ENCODE results near the gene ATXN1. TPM values are rescaled to one million over a fixed set of nuclear protein-coding genes. Genes with fewer than 3 reads are reported as not detected.

Gene ATXN1
- total and polyA plus RNA-seq, 2 of the 8 experiments (the other 6 are each of a cell fraction or from before 2014, with no cell fraction given) = 1.6 to 4.0 TPM

- Histone ChIP-seq H3K79me2 (ENCODE audit: control insufficient read depth in 1 of 2, insufficient read depth in 2 of 2, low read length in 2 of 2) (no peaks in the 10 kb centered on the region), H2BK5ac (ENCODE audit: low read depth, low read length) (no peak overlapping the region), H3K9ac (replicated peaks in 1 of 4; ENCODE audit: extremely low read depth in 1 of 4, low read depth in 3 of 4, low read length in 3 of 4) (no peak overlapping the region), H3K4me2 (ENCODE audit: insufficient read depth in 1 of 2, low read depth in 2 of 2, low read length in 2 of 2) (no peak overlapping the region), H2BK15ac (ENCODE audit: low read length) (no peak overlapping the region), H3K56ac (replicated peaks; ENCODE audit: insufficient read length, low read depth, low read length) (no peak overlapping the region), H3K27me3 (replicated peaks in 1 of 4; ENCODE audit: control insufficient read depth in 3 of 4, extremely low read depth in 1 of 4, insufficient read depth in 3 of 4, low read length in 3 of 4) (no peaks in the 10 kb centered on the region), H3K79me1 (ENCODE audit: low read depth, low read length) (no peaks in the 10 kb centered on the region), H4K91ac (replicated peaks; ENCODE audit: insufficient read length, low read length) (no peak overlapping the region), H3K23me2 (ENCODE audit: low read depth, low read length) (no peaks in the 10 kb centered on the region), H4K5ac (ENCODE audit: insufficient read length, low read depth, low read length) (no peak overlapping the region), H3K9me3 (ENCODE audit: insufficient read depth in 2 of 2, low read depth in 1 of 2, low read length in 1 of 2) (no peaks in the 10 kb centered on the region), H4K20me1 (replicated peaks in 1 of 2; ENCODE audit: control insufficient read depth in 1 of 2, insufficient read depth in 2 of 2, low read length in 2 of 2) (no peaks in the 10 kb centered on the region), H3K36me3 (ENCODE audit: control insufficient read depth in 2 of 4, insufficient read depth in 4 of 4, low read length in 3 of 4) (no peaks in the 10 kb centered on the region), H3K27ac (ENCODE audit: low read depth, low read length) (no peak overlapping the region), H2BK12ac (ENCODE audit: low read depth, low read length) (no peak overlapping the region), H3K14ac (ENCODE audit: insufficient read length) (no peak overlapping the region), H4K8ac (ENCODE audit: extremely low read depth, insufficient read depth, low read length) (no peak overlapping the region), H3K4ac (replicated peaks; ENCODE audit: insufficient read length, low read depth, low read length) (no peak overlapping the region), H2AFZ (ENCODE audit: low read length) (no peak overlapping the region), H2BK120ac (replicated peaks; ENCODE audit: low read depth, low read length) (no peak overlapping the region), H2BK20ac (ENCODE audit: low read length) (no peak overlapping the region), H2AK5ac (ENCODE audit: low read depth, low read length) (no peak overlapping the region), H3K4me1 (replicated peaks in 1 of 4; ENCODE audit: control insufficient read depth in 3 of 4, insufficient read depth in 4 of 4, low read length in 3 of 4) (peaks cover 0 to 5% (median 4%) of the 10 kb centered on the region in 4 experiments; a peak in 3 of 7 replicates), H3K23ac (ENCODE audit: insufficient read length) (no peak overlapping the region), H3K4me3 (ENCODE audit: extremely low read depth in 1 of 4, insufficient read depth in 2 of 4, low read depth in 3 of 4, low read length in 4 of 4) (no peak overlapping the region), H3K18ac (ENCODE audit: extremely low read depth, low read length) (no peak overlapping the region)
- 79% methylated on average over 3 of the region's 3 CpGs; no CpG with 5 or more reads in 1 of the 2 experiments for WGBS, 2 experiments (ENCODE audit: extremely low coverage in 1 of 2, insufficient coverage in 1 of 2, insufficient read length in 1 of 2, insufficient replicate concordance in 2 of 2, low coverage in 1 of 2, low lambda C conversion rate in 2 of 2, missing lambda C conversion rate in 1 of 2)
- TF ChIP-seq BACH1 (IDR thresholded peaks at IDR 0.05; ENCODE audit: low read length) (no peak), MAFK (IDR thresholded peaks at IDR 0.05; ENCODE audit: low read depth, low read length) (peak; percentile 31; the same call in 1 of the 2 replicates)
- FAIRE-seq (no peak), DNase-seq (ENCODE audit: low read depth in 1 of 2, low spot score in 2 of 2) (no peak)
- ChIA-PET CTCF (ENCODE audit: partially characterized antibody) (interaction anchor here (0.9 to 9.7 kb wide), 13 partner anchors 10 to 753 kb away, joined by 3 to 92 read pairs (median 6); no protein-coding TSS in a partner anchor), POLR2A (ENCODE audit: partially characterized antibody) (no interaction called here)
These were observed 427.7 kb downstream of the ATXN1 start for GRCh38 chr6:16333580-16333979.
